ENCODE measurements around the gene ZNF846.
"Not testable (repeated sequence)": the region's sequence is repeated elsewhere in the genome, so short reads cannot be mapped to it uniquely, and the experiment has no call there.

DNA sequence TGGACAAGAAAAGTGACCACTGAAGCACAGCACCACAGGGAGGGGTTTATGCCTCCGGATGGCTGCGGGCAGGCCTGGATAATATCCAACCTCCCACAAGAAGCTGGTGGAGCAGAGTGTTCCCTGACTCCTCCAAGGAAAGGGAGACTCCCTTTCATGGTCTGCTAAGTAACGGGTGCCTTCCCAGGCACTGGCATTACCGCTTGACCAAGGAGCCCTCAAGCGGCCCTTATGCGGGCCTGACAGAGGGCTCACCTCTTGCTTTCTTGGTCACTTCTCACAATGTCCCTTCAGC, 22.5 kb upstream of the ZNF846 start:
- not testable (repeated sequence) for TF ChIP-seq POLR2A, CTCF, POLR2AphosphoS5, EP300 (IDR thresholded peaks at IDR 0.05)

All from sigmoid colon (tissue), 4 donors.